HG02588 (cell line): ENCODE measurements around the gene LUM.

Experiments
- ATAC-seq: cut with Tn5 transposase; IDR thresholded peaks from one replicate; pipeline ENCODE4 v1.9.1; 2021; ENCODE audit warnings: mild to moderate bottlenecking, moderate library complexity; ENCODE audit not compliant: unreplicated experiment

The LUM gene

GRCh38 chr12:91074851-91075250 lies 36.4 kb downstream of the LUM start:
- ATAC-seq = no peak

DNA sequence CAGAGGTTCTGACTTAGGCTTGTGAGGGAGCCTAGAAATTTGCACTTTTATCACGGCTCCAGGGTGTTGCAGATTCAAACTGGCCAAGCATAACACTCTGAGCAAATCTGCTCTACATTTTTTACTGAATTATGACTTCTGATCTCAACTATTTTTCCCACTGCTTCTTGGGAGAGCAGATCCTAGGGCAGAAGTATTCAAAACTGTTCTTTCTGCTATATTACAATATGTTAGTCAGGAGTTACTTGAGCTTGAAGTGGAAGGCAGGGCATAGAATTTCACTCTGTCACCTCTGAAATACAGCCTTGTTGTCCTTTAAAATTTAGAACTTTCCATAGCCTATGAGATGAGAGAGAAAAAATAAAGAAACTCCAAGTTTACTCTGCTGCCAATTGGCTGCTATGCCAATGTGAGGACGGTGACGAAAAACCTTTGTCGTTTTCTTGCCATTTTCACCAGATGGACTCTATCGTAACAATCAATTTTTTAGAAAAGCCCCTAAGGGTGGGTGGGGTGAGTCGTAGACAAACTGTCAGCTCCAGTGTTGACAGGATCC lies 37.1 kb downstream of the LUM start:
- no peak for ATAC-seq

DNA sequence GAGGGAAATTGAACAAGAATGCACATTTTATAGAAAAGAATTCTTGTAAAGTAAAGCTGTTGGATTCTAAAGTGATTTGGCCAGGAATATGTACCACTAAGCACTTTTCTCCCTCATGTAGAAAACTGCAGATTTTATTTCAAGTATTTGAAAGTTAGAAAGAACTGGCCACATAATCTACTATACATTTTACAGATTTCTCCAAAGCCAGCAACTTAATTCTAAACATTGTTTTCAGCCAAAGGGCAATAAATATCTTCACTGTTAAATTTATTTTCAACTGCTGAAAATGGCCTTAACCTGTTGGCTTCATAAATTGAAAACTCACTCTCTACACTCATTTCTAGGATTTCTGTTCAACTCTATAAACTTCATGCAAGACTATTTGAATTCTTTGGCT lies 37.9 kb downstream of the LUM start:
- no peak for ATAC-seq

DNA sequence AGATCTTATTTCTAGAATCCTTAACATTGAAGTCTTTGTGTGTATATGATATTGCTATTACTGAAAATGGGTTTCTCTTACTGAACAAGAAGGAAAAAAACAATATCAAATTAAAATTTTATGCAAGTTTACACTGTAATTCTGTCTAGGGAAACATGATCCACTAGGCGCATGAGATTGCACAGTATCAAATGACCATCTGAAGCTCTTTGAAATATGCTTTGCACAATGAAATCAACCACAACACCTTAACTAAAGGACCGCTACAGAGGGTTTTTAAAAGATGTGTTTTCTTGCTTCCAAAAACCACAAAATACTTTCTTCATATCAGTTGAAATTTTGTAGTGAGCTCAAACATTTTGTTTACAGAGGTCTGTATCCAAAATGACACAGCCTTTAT lies 38.4 kb downstream of the LUM start:
- no peak for ATAC-seq

GRCh38 chr12:91070936-91071335 lies 40.4 kb downstream of the LUM start:
- ATAC-seq = no peak

- no peak for ATAC-seq
These were observed 45.9 kb downstream of the LUM start for GRCh38 chr12:91065396-91065795.

DNA sequence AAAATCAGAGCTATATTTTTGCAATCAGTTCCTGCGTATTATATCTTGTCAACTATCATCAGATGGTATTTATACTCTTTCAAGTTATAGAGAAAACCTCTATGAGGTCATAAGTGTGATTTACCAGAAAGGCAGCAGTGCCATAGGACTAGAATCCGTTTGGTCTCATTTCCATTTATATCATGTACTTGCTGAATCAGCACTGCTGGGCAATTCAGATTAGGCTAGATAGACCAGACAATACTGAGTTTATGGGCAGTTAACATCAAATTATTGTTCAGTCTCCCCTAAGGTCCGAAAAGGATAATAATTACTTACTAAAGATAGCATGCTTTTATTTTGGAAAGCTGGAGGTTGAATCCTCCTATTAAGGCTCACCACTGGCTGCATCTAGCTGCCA lies 46.7 kb downstream of the LUM start:
- no peak for ATAC-seq

- ATAC-seq = no peak
These were observed 50.2 kb downstream of the LUM start for GRCh38 chr12:91061091-91061490.

GRCh38 chr12:91059211-91059610 lies 52.1 kb downstream of the LUM start:
- ATAC-seq = no peak

DNA sequence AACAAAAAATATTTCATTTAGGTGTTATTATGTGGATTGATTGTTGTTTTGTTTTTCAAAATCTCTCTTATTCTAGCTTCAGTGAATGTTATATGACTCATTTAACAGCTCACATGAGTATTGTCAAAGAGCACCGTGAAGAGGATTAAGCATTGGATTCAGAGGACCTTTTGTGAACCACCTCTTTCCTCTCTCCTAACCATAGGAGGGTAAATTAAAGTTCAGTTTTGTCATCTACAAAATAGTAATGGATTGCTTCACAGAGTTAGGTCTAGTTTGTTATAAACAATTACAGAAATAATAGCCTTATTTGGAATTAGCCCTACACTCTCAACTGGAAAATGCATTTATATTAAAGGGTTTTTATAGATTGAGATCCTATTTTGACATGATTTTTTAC lies 52.5 kb downstream of the LUM start:
- ATAC-seq = no peak

GRCh38 chr12:91057368-91058165 lies 53.7 kb downstream of the LUM start, which contains the start of gene KERA:
TSS of gene KERA (minus strand) at chr12:91058024. CDS start at chr12:91056281, 1,743 bp downstream.
- no peak for ATAC-seq

GRCh38 chr12:91056488-91056887 lies 54.8 kb downstream of the LUM start:
- no peak for ATAC-seq

DNA sequence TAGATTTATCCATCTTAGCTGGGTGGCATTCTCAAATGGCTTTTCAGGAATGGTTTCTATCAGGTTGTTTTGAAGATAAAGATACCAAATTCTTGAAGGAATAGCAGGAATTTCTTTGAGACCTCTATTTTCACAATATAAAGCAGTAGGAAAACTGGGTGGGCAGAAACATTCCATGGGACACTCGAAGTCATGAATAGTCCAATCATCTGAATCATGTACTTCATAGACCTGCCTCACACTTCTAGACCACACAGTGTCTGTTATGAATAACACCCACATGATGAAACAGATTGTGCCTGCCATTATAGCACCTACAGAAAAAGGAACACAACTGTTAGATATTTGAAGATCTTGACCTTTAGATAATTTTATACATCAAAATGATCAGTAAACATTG lies 55.3 kb downstream of the LUM start:
- ATAC-seq = no peak

DNA sequence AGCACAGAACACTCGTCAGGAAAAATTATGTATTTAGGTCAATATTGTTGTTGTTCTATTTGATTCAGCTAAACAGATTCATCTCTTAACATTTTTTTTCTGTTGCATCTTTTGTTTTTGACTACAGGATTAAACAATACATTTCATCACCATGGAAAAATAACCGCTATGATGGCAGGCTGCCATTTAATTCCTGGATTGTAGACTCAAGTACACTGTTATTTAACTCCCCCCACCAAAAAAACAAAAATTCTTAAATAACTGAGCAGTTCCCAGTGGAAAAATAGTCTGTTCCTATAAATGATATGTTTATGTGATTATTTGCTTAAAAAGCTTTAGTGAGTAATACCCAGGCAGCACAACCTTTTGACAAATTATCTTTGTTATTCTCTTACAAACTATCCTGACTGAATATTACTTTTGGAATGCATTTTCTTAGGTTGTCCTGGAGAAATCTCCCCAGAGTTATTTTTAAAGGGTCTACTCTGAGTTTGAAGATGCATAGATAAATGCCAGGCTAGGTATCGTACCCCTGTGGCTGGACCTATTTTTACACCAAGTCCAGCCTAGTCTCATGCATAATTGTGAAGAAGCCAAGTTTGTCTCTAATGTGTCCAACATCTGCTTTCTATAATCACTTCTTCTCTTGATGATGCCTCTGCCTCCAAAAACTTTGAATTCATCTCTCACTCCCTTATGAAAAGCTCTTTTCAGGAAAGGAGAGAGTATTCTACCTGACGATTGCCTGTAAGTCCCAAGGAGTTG lies 57.2 kb downstream of the LUM start:
- ATAC-seq = no peak
